ENCODE measurements around the gene CYGB. TPM values are rescaled to one million over a fixed set of nuclear protein-coding genes. Genes with fewer than 3 reads are reported as not detected.

CYGB gene
- total RNA-seq, 1 donor = 39.1 TPM

DNA sequence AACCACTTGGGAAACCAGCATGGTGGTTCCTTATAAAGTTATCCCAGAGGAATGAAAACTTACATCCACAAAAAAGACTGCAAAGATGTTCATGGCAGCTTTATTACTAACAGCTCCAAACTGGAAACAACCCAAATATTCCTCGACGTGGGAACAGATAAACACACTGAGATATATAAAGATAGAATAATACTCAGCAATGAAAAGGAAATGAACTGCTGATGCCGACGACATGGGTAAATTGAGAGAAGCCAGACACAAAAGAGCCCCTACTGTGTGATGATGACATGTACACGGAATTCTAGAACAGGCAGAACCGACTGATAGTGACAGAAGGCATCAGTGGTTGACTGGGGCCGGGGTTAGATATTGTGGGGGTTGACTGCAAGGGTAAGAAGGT lies 12.0 kb upstream of the CYGB start:
- Histone ChIP-seq H2AFZ (ENCODE audit: low read length) (no peak overlapping the region), H3K4me2 (ENCODE audit: insufficient read depth, low read length) (no peak overlapping the region), H4K20me1 (ENCODE audit: insufficient read depth, low read length) (no peaks in the 10 kb centered on the region), H3K79me2 (ENCODE audit: insufficient read depth, low read length) (no peaks in the 10 kb centered on the region), H3K36me3 (ENCODE audit: insufficient read depth, low read length) (no peaks in the 10 kb centered on the region), H3K9me3 (ENCODE audit: low read depth, low read length) (no peaks in the 10 kb centered on the region), H3K27me3 (ENCODE audit: insufficient read depth, low read length) (no peaks in the 10 kb centered on the region), H3K4me3 (ENCODE audit: insufficient read depth, low read length) (no peak overlapping the region), H3K27ac (ENCODE audit: low read depth, low read length) (no peak overlapping the region), H3K4me1 (ENCODE audit: insufficient read depth, low read length) (peaks cover 28% of the 10 kb centered on the region)
- TF ChIP-seq, protein P1, sequence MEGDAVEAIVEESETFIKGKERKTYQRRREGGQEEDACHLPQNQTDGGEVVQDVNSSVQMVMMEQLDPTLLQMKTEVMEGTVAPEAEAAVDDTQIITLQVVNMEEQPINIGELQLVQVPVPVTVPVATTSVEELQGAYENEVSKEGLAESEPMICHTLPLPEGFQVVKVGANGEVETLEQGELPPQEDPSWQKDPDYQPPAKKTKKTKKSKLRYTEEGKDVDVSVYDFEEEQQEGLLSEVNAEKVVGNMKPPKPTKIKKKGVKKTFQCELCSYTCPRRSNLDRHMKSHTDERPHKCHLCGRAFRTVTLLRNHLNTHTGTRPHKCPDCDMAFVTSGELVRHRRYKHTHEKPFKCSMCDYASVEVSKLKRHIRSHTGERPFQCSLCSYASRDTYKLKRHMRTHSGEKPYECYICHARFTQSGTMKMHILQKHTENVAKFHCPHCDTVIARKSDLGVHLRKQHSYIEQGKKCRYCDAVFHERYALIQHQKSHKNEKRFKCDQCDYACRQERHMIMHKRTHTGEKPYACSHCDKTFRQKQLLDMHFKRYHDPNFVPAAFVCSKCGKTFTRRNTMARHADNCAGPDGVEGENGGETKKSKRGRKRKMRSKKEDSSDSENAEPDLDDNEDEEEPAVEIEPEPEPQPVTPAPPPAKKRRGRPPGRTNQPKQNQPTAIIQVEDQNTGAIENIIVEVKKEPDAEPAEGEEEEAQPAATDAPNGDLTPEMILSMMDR (IDR thresholded peaks at IDR 0.05; ENCODE audit: extremely low read depth, low read depth, low read length) = no peak
- no peak for DNase-seq (ENCODE audit: insufficient read length, low spot score, missing footprints)

DNA sequence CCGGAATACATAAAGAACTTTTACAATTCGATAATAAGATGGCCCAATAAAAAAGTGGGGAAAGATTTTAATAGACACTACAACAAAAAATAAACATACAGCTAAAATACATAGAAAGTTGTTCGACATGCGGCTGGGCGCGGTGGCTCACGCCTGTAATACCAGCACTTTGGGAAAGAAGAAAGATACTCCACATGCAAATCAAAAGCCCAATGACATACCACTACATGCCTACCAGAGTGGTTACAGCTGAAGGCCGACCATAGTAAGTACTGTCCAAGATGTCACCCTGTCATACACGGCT lies 11.7 kb upstream of the CYGB start:
- H3K27ac ChIP-seq (ENCODE audit: low read depth, low read length) = no peak overlapping the region
- no peaks in the 10 kb centered on the region for H3K79me2 ChIP-seq (ENCODE audit: insufficient read depth, low read length)
- H3K9me3 ChIP-seq (ENCODE audit: low read depth, low read length) = no peaks in the 10 kb centered on the region
- H3K36me3 ChIP-seq (ENCODE audit: insufficient read depth, low read length) = no peaks in the 10 kb centered on the region
- H3K4me3 ChIP-seq (ENCODE audit: insufficient read depth, low read length) = no peak overlapping the region
- no peaks in the 10 kb centered on the region for H3K27me3 ChIP-seq (ENCODE audit: insufficient read depth, low read length)
- H4K20me1 ChIP-seq (ENCODE audit: insufficient read depth, low read length) = no peaks in the 10 kb centered on the region
- TF ChIP-seq, protein P1 (IDR thresholded peaks at IDR 0.05; ENCODE audit: extremely low read depth, low read depth, low read length) = no peak
- no peak overlapping the region for H3K4me2 ChIP-seq (ENCODE audit: insufficient read depth, low read length)
- H3K4me1 ChIP-seq (ENCODE audit: insufficient read depth, low read length) = peaks cover 28% of the 10 kb centered on the region
- DNase-seq (ENCODE audit: insufficient read length, low spot score, missing footprints) = no peak
- no peak overlapping the region for H2AFZ ChIP-seq (ENCODE audit: low read length)

DNA sequence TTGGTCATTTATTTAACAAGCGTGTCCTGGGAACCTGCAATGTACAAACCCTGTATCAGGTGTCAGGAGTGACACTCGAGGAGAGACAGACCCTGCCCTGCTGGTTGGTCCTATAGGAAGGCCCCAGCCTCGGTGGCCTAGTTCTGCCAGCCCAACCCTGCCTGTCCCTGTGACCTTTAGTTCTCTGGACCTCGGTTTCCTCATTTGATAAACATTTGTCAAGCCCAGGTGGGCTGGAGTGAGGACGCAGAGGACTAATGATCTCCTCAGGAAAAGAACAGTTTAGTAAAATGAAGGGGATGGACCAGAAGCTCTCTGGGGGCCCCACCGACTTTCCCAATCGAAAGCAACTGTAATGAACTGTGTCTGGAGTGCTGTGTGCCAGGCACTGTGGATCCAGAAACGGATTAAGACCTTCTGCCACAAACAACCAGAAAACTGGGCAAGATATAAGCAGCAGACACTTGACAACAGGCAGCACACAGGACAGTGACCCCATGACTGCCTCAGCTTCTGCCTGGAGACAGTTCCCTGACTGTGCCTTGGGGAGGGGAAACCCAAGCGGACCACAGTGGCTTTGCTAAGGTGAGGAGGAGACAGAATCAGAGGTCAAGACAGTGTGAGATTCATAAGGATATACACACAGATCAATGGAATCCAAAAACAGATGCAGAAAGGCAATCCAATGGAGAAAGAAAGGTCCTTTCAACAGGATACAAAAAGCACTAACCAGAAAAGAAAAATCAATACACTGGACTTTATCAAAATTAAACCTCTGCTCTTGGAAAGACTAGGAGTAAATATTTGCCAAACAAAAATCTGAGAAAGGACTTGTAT lies 11.1 kb upstream of the CYGB start:
- no peaks in the 10 kb centered on the region for H3K27me3 ChIP-seq (ENCODE audit: insufficient read depth, low read length)
- peaks cover 28% of the 10 kb centered on the region for H3K4me1 ChIP-seq (ENCODE audit: insufficient read depth, low read length)
- H3K4me2 ChIP-seq (ENCODE audit: insufficient read depth, low read length) = no peak overlapping the region
- no peaks in the 10 kb centered on the region for H3K79me2 ChIP-seq (ENCODE audit: insufficient read depth, low read length)
- no peaks in the 10 kb centered on the region for H4K20me1 ChIP-seq (ENCODE audit: insufficient read depth, low read length)
- H2AFZ ChIP-seq (ENCODE audit: low read length) = no peak overlapping the region
- H3K27ac ChIP-seq (ENCODE audit: low read depth, low read length) = no peak overlapping the region
- H3K9me3 ChIP-seq (ENCODE audit: low read depth, low read length) = no peaks in the 10 kb centered on the region
- H3K4me3 ChIP-seq (ENCODE audit: insufficient read depth, low read length) = no peak overlapping the region
- peak; percentile 14 for DNase-seq (ENCODE audit: insufficient read length, low spot score, missing footprints)
- TF ChIP-seq, protein P1 (IDR thresholded peaks at IDR 0.05; ENCODE audit: extremely low read depth, low read depth, low read length) = no peak
- H3K36me3 ChIP-seq (ENCODE audit: insufficient read depth, low read length) = no peaks in the 10 kb centered on the region

DNA sequence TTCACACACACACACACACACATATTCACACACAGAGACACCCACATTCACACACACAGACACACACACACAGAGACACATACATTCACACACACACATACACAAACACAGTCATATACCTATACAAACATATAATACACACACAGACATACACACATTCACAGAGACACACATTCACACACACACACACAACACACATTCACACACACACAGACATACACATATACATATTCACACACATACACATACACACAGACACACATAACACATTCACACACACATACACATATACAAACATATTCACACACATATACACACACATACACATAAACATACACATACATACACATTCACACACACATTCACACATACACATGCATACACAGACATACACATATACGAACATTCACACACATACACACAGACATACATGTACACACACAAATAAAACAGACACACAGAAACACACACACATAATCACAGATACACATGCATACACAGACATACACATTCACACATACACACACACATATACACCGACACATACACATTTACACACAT lies 10.2 kb upstream of the CYGB start:
- Histone ChIP-seq H3K4me1 (ENCODE audit: insufficient read depth, low read length) (peaks cover 28% of the 10 kb centered on the region), H3K27me3 (ENCODE audit: insufficient read depth, low read length) (peaks cover 6% of the 10 kb centered on the region), H2AFZ (ENCODE audit: low read length) (no peak overlapping the region), H3K27ac (ENCODE audit: low read depth, low read length) (no peak overlapping the region), H3K9me3 (ENCODE audit: low read depth, low read length) (no peaks in the 10 kb centered on the region), H3K4me2 (ENCODE audit: insufficient read depth, low read length) (no peak overlapping the region), H3K36me3 (ENCODE audit: insufficient read depth, low read length) (no peaks in the 10 kb centered on the region), H4K20me1 (ENCODE audit: insufficient read depth, low read length) (no peaks in the 10 kb centered on the region), H3K79me2 (ENCODE audit: insufficient read depth, low read length) (no peaks in the 10 kb centered on the region), H3K4me3 (ENCODE audit: insufficient read depth, low read length) (no peak overlapping the region)
- TF ChIP-seq, protein P1 (IDR thresholded peaks at IDR 0.05; ENCODE audit: extremely low read depth, low read depth, low read length) = no peak
- DNase-seq (ENCODE audit: insufficient read length, low spot score, missing footprints) = peak; percentile 17
